ENCODE measurements around the gene CDYL2. TPM values are rescaled to one million over a fixed set of nuclear protein-coding genes. Genes with fewer than 3 reads are reported as not detected.

Gene CDYL2
- total RNA-seq, 4 donors from 2014 or later, result 2.2 to 5.7 (median 3.2) TPM

DNA sequence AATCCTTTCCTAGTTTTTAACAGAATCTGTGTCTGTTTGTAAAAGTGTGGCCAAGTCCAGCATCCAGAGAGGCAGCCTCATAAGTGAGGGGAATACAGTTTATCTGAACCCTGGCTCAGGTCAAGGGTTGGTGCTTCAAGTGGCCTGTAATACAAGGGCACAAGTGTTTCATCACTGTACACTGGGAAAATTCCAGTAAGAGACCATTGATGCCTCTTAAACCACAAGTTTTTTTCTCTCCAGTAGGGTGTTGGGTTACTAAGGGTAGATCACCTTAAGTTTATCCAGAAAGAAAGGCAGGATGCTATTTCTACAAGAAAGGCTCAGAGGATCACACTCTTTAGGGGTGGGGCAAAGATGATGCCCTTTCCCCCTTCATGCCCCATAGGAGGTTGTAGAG lies 96.7 kb downstream of the CDYL2 start:
- Histone ChIP-seq H3K36me3 (no peaks in the 10 kb centered on the region), H3K27me3 (no peaks in the 10 kb centered on the region), H3K4me1 (no peaks in the 10 kb centered on the region), H3K9me3 (peaks cover 0 to 11% (median 0%) of the 10 kb centered on the region in 4 donors), H3K27ac (no peak overlapping the region), H3K4me3 (no peak overlapping the region)
- no peak for DNase-seq (ENCODE audit: low spot score in 2 of 2)
- TF ChIP-seq, protein P1, sequence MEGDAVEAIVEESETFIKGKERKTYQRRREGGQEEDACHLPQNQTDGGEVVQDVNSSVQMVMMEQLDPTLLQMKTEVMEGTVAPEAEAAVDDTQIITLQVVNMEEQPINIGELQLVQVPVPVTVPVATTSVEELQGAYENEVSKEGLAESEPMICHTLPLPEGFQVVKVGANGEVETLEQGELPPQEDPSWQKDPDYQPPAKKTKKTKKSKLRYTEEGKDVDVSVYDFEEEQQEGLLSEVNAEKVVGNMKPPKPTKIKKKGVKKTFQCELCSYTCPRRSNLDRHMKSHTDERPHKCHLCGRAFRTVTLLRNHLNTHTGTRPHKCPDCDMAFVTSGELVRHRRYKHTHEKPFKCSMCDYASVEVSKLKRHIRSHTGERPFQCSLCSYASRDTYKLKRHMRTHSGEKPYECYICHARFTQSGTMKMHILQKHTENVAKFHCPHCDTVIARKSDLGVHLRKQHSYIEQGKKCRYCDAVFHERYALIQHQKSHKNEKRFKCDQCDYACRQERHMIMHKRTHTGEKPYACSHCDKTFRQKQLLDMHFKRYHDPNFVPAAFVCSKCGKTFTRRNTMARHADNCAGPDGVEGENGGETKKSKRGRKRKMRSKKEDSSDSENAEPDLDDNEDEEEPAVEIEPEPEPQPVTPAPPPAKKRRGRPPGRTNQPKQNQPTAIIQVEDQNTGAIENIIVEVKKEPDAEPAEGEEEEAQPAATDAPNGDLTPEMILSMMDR (IDR thresholded peaks at IDR 0.05), result no peak
- TF ChIP-seq POLR2A (IDR thresholded peaks at IDR 0.05) (no peak), EP300 (IDR thresholded peaks at IDR 0.05) (no peak)

DNA sequence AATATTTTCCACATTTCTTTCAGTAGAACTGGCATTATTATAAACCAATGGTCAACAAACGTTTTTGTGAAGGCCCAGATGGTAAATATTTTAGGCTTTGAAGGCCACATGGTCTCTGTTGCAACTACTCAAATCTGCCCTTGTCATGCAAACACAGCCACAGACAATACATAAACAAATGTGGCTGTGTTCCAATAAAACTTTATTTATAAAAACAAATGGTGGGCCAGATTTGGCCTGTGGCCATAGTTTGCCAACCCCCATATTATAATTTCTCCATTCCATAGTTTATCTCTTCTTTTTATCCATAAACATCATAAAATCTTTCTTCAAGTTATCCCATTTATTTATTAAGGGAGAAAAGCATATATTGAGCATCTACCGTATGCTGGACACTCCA lies 98.8 kb downstream of the CDYL2 start:
- H3K9me3 ChIP-seq, result peaks cover 0 to 6% (median 0%) of the 10 kb centered on the region in 4 donors
- no peak overlapping the region for H3K27ac ChIP-seq
- H3K36me3 ChIP-seq, result no peaks in the 10 kb centered on the region
- no peak overlapping the region for H3K4me3 ChIP-seq
- TF ChIP-seq POLR2A (IDR thresholded peaks at IDR 0.05), result no peak
- TF ChIP-seq, protein P1 (IDR thresholded peaks at IDR 0.05), result no peak
- TF ChIP-seq EP300 (IDR thresholded peaks at IDR 0.05), result no peak
- no peaks in the 10 kb centered on the region for H3K27me3 ChIP-seq
- no peaks in the 10 kb centered on the region for H3K4me1 ChIP-seq
- 73 to 78% methylated on average over 2 of the region's 2 CpGs for WGBS, 2 donors
- no peak for DNase-seq (ENCODE audit: low spot score in 2 of 2)

DNA sequence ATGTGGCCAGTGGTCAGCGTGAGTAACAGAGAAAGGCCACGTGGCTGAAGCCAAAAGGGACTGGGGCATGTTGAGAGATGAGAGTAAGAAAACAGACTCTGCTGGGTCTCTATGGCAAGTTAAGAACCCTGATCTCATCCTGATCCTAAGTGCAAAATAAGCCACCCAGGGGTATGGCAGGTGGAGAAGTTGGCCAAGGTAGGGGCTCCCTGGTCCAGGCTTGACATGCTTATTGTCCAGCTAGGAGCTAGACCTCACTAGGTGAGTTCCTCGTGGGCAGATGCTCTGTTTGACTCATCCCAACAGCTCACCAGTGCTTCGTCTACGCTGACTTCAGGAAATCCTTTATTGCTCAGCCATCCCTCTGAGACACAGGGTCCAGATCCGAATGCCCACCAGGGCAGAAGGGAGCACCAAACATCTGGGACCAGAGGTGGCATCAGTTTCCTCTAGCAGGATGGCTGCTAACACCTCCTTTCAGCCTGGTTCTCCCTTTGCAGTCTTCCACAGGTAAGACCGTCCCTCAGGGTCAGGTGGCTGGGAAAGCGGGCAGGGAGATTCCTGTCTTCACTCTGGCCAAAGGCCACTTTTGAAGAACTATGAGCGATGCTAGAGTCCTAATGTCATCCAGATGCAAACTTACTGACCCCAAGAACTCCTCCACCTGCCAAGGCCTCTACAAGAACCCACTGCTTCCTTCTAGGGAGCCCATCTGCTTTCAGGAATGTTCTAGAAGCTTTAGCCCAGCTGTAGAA lies 99.5 kb downstream of the CDYL2 start:
- no peak overlapping the region for H3K27ac ChIP-seq
- TF ChIP-seq, protein P1 (IDR thresholded peaks at IDR 0.05), result no peak
- TF ChIP-seq EP300 (IDR thresholded peaks at IDR 0.05), result no peak
- TF ChIP-seq POLR2A (IDR thresholded peaks at IDR 0.05), result no peak
- H3K4me3 ChIP-seq, result no peak overlapping the region
- no peaks in the 10 kb centered on the region for H3K36me3 ChIP-seq
- H3K9me3 ChIP-seq, result peaks cover 0 to 6% (median 0%) of the 10 kb centered on the region in 4 donors
- WGBS, 2 donors, result 79 to 92% methylated on average over 8 to 9 of the region's 9 CpGs
- H3K4me1 ChIP-seq, result no peaks in the 10 kb centered on the region
- no peak for DNase-seq (ENCODE audit: low spot score in 2 of 2)
- H3K27me3 ChIP-seq, result no peaks in the 10 kb centered on the region

DNA sequence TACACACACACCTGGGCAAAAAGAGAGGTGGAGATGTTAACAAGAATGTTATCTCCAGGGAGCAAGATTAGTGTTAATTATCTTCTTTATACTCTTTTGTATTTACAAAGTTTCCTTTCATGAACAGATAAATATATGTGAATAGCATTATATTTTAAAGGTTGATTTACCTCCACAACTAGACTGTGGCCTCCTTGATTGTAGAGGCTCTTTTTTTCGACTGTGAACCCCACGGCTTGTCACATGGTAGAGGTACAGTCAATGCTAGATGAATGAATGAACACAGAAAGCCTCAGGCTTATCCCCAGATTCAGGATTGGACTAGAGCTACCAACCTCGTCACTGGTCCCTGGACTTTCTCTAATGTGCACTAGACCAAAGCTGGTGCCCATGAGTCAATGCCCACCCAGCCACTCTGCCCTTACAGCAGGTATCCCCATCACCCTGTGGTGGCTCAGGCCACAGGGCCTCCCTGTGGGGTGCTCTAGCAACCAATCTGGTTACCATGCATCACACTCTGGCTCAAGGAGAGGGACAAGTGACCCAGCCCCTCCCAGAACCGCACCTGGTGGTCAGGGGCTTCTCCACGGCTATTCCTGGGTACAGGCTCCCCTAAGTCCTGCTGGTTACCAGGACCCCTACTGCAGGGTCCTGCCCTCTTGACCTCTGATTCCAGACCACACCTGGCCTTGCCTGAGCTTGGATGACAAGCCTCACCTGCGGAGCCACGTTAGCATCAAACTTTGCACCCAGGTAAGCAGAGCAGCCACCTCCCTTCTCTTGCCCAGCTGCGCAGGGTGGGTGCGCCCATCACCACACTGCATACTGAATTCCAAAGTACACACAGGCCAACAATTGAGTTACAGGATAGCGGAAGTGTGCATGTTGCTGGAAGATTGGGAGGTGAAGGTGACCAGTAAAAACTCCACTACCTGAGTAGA lies 101.0 kb downstream of the CDYL2 start:
- Histone ChIP-seq H3K27ac (no peak overlapping the region), H3K4me3 (no peak overlapping the region), H3K27me3 (no peaks in the 10 kb centered on the region), H3K4me1 (no peaks in the 10 kb centered on the region), H3K36me3 (no peaks in the 10 kb centered on the region), H3K9me3 (peaks cover 0 to 6% (median 0%) of the 10 kb centered on the region in 4 donors)
- WGBS, 2 donors, result 90 to 94% methylated on average over 10 of the region's 10 CpGs
- DNase-seq (ENCODE audit: low spot score in 2 of 2), result no peak
- TF ChIP-seq POLR2A (IDR thresholded peaks at IDR 0.05) (no peak), EP300 (IDR thresholded peaks at IDR 0.05) (no peak)
- TF ChIP-seq, protein P1 (IDR thresholded peaks at IDR 0.05), result no peak

DNA sequence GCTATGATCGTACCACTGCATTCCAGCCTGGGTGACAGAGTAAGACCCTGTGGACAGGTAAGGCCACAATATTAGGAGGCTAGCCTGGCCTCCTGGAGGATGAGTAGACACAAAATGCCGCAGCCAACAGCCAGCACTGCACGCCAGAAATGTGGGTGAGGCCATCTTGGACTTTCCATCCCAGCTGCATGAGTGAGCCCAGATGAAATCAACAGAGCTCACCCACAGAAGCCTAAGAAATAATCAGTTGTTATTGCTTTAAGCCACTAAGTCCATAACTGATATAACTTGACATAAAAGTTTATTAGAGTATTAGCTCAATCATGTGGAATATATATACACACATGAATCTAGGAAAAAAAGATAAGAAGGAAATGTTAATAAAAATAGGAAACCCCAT lies 101.7 kb downstream of the CDYL2 start:
- H3K27ac ChIP-seq, result no peak overlapping the region
- H3K4me1 ChIP-seq, result no peaks in the 10 kb centered on the region
- TF ChIP-seq, protein P1 (IDR thresholded peaks at IDR 0.05), result no peak
- TF ChIP-seq EP300 (IDR thresholded peaks at IDR 0.05) (no peak), POLR2A (IDR thresholded peaks at IDR 0.05) (no peak)
- DNase-seq (ENCODE audit: low spot score in 2 of 2), result no peak
- WGBS, 2 donors, result 87 to 90% methylated on average over 3 of the region's 3 CpGs
- peaks cover 0 to 12% (median 0%) of the 10 kb centered on the region in 4 donors for H3K9me3 ChIP-seq
- no peaks in the 10 kb centered on the region for H3K36me3 ChIP-seq
- no peaks in the 10 kb centered on the region for H3K27me3 ChIP-seq
- H3K4me3 ChIP-seq, result no peak overlapping the region
